GM21447 (cell line): ENCODE measurements around the gene INCENP.

ENCODE experiments used
- ATAC-seq: cut with Tn5 transposase; IDR thresholded peaks from one replicate; pipeline ENCODE4 v1.9.1; 2021; ENCODE audit not compliant: unreplicated experiment

The INCENP gene

DNA sequence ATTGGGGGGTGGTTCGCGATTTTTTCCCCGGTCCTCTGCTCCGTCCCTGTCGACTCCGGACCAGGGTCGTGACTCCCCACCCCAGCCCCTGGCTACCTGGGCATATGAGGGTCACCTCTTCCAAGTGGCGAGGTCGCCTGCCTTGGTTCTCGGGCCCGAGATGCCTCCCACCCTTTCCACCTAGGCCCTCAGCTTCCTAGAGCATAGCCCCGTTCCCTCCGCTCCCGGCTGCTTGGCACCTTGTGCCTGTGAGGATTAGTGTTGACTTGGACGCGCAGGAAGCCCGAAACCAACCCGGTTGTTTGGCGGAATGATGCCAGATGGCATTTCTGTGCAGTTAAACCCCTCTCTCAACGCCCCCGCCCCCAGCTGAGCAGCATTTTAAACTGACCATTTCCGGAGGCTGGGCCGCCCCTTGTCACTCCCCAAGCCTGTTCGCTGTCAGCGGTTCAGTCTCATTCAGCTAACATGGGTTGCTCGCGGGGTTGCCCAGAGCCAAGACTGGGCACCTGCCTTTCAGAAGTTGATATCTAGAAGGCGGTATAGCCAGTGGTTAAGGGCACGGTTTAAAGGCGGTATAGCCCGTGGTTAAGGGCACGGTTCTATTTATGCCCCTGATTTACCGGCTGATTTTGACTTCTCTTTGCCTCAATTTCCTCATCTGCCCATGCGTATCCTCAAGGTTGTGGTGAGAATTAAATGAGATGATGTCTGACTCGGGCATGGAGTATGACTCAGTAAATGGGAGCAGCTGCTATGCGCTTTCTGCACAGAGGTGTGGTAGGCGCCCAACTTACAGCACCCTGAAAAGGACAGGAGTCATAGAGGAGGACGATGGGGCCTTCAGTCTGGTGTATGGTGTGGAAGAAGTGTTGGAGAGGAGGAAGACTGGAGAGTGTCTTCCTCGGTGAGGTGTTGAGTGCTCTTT lies 639 bp downstream of the INCENP start:
- peak; percentile 15 for ATAC-seq

- ATAC-seq: no peak
These were observed 1.5 kb downstream of the INCENP start for GRCh38 chr11:62125316-62125715.

DNA sequence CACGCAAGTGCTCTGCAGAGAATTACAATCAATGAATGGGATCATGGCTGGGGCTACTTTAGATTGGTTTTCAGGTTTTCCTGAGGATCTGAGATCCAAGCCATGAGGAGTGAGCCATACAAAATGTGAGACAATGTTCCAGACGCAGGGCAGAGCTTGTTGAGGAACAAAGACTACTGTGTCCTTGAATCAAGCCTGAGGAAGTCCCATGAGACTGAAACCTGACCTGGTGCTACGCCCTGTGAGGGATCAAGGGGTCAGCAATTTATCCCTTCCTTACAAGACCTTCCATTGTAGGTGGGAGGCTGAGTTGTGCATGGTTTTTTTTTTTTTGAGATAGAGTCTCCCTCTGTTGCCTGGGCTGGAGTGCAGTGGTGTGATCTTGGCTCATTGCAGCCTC lies 2.1 kb downstream of the INCENP start:
- ATAC-seq: no peak

- no peak for ATAC-seq
These were observed 3.6 kb downstream of the INCENP start for GRCh38 chr11:62127426-62127825.

GRCh38 chr11:62127941-62128770 lies 4.3 kb downstream of the INCENP start:
- ATAC-seq: no peak

- no peak for ATAC-seq
These were observed 5.0 kb downstream of the INCENP start for GRCh38 chr11:62128835-62129234.

DNA sequence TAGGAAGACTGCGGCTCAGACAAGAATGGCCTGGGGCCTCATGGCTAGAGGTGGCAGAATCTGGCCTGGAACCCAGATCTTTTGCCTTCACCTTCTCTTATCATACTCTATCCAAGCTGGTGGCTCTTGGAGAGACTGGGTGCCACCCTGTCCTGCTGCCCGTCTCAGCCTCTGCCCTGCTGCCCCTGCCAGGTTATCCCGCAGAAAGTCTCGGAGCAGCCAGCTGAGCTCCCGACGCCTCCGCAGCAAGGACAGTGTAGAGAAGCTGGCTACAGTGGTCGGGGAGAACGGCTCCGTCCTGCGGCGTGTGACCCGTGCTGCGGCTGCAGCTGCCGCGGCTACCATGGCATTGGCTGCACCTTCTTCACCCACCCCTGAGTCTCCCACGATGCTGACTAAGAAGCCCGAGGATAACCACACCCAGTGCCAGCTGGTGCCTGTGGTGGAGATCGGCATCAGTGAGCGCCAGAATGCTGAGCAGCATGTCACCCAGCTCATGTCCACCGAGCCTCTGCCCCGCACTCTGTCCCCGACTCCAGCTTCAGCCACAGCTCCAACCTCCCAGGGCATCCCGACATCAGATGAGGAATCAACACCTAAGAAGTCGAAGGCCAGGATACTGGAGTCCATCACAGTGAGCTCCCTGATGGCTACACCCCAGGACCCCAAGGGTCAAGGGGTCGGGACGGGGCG lies 5.9 kb downstream of the INCENP start:
- no peak for ATAC-seq

- no peak for ATAC-seq
These were observed 6.7 kb downstream of the INCENP start for GRCh38 chr11:62130283-62131169.

DNA sequence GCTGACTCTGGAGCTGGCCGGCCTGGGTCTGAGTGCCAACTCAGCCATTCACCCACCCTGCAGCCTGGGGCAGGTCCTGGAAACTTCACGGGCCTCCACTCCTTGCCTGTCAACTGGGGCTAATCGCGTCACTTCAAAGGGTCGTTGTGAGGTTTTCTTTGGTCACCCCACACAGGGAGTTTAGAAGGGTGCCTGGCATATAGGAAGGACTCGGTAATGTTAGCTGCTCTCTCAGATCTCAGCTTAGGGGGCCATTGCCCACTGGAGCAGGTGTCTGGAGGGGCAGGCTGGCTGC lies 7.3 kb downstream of the INCENP start:
- no peak for ATAC-seq

- ATAC-seq: no peak
These were observed 8.4 kb downstream of the INCENP start for GRCh38 chr11:62132191-62132590.

DNA sequence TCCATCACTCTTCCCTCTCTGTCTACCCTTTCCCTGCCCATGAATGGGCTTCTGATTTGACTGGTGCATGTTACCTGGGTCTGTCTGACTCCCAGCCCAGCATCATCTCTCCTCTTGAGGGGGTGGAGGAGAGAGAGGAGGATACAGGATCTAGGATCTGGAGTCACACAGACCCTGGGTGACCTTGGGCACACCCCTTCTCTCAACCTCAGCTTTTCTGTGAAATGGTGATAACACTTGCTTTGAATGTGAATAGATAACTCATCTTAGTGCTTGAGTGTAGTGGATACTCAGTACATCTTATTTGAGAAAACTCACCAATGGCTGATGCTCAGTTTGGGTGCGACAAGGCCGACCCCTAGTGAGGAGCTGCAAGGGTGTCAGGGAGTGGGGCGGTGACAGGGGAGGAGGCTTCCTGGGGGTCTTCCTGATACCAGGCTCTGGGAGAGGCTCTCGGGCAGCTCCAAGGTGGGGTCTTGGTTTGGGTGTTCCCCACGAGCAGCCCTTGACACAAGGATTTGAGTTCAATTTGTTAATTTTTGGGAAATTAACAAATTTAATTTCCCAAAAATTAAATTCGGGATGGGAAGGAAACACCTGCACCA lies 9.0 kb downstream of the INCENP start:
- no peak for ATAC-seq

- ATAC-seq: no peak
These were observed 9.7 kb downstream of the INCENP start for GRCh38 chr11:62133328-62134065.

DNA sequence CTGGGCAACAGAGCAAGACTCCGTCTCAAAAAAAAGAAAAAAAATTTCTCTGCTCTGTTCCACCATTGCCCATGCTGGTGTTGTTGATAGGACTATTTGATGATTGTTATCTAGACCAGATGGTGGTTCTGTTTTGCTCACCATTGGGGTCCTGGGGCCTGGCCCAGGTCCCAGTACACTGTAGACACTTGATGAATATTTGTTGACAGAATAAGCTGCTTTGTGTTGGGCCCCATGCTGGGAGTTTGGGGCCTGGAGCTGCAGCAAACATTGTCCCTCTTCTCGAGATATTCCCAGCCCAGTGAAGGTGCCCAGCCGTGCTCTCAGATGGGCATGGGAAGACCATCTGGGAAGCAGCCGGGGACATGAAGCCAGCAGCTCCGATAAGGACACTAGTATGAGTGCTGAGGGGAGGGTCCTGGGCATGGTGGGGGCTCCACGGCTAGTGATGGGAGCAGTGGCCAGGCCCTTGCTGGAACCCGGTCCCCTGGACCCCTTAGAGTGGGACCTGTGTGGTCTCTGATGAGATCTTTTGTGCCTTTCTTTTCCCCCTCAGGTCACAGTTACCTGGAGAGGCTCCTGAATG lies 13.6 kb downstream of the INCENP start:
- ATAC-seq: no peak

- ATAC-seq: no peak
These were observed 14.2 kb downstream of the INCENP start for GRCh38 chr11:62137881-62138629.

GRCh38 chr11:62138630-62139425 lies 15.0 kb downstream of the INCENP start:
- no peak for ATAC-seq

DNA sequence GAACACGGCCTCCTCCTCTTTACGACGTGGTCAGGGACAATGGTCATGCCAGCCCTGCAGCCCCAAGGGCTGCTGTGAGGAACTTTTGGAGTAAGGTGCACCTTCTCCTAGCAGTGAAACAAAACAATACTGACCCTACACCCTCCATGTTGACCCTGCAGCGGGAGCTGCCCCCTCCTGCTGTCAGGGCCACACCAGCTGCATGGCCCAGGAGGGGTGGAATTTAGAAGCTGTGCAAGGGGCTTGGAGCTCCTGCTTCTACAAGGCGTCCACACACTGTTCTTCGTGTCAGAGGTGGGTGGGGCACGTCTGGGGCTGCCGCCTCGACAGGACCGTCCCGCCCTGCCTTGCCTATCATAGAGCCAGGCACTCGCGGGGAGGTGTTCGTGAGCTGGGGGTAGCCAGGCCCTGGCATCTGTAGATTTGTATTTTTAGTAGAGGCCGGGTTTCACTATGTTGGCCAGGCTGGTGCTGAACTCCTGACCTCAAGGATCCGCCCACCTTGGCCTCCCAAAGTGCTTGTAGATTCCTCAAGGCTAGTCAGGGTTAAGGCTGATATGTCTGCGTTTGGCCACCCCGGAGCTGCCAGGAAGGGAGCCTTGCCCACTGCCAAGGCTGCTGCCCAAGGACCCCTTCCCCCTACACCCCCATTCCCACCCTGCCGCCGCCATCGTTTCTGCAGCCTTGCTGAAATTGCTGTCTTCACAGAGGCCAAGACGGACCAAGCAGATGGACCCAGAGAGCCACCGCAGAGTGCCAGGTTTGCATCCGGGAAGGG lies 15.9 kb downstream of the INCENP start:
- ATAC-seq: no peak
